Astrocyte (in vitro differentiated cells and primary cell): ENCODE results near the gene ATP1A2. TPM values are rescaled to one million over a fixed set of nuclear protein-coding genes. Genes with fewer than 3 reads are reported as not detected.

Source experiments
- DNase-seq: peaks from one replicate; pipeline ENCODE4 v3.0.0-alpha.2; 2010; ENCODE audit warnings: low read depth
- FAIRE-seq: peaks from 2 replicates; lab custom pipeline; 2011; peaks lifted over from hg19 to GRCh38; lab: Jason Lieb, UNC
- H2AFZ ChIP-seq: 2 replicates; pipeline ENCODE4 v1.6.0; 2012; ENCODE audit warnings: low read depth, low read length, inconsistent platforms
- H3K27ac ChIP-seq: 2 replicates; pipeline ENCODE4 v1.5.1; 2011; ENCODE audit warnings: low read depth, low read length, inconsistent platforms
- H3K27me3 ChIP-seq: 2 replicates; pipeline ENCODE4 v1.6.0; 2011; ENCODE audit warnings: low read length, inconsistent platforms; ENCODE audit not compliant: insufficient read depth
- H3K36me3 ChIP-seq: 2 replicates; pipeline ENCODE4 v1.5.1; 2011; ENCODE audit warnings: low read length, inconsistent platforms; ENCODE audit not compliant: insufficient read depth
- H3K4me1 ChIP-seq: 2 replicates; pipeline ENCODE4 v1.5.1; 2011; ENCODE audit warnings: low read length, inconsistent platforms; ENCODE audit not compliant: insufficient read depth
- H3K4me2 ChIP-seq: 2 replicates; pipeline ENCODE4 v1.6.0; 2012; ENCODE audit warnings: low read length, inconsistent platforms
- H3K4me3 ChIP-seq: 2 replicates; pipeline ENCODE4 v1.5.1; 2011; ENCODE audit warnings: low read depth, mild to moderate bottlenecking, low read length, inconsistent platforms; ENCODE audit not compliant: insufficient read depth
- H3K79me2 ChIP-seq: 2 replicates; pipeline ENCODE4 v1.6.0; 2012; ENCODE audit warnings: mild to moderate bottlenecking, low read length, inconsistent platforms; ENCODE audit not compliant: insufficient read depth
- H3K9ac ChIP-seq: 2 replicates; pipeline ENCODE4 v1.6.0; 2012; ENCODE audit warnings: mild to moderate bottlenecking, low read length, inconsistent platforms
- H3K9me3 ChIP-seq: 2 replicates; pipeline ENCODE4 v1.5.1; 2012; ENCODE audit warnings: low read depth, mild to moderate bottlenecking, low read length, inconsistent platforms; ENCODE audit not compliant: insufficient read depth
- H4K20me1 ChIP-seq: 2 replicates; pipeline ENCODE4 v1.6.0; 2012; ENCODE audit warnings: low read length, inconsistent platforms; ENCODE audit not compliant: insufficient read depth
- H3K27ac Mint-ChIP-seq: one replicate; pipeline ENCODE4 v1.8.0; 2021; ENCODE audit warnings: mild to moderate bottlenecking, mixed read lengths; ENCODE audit not compliant: unreplicated experiment
- H3K27me3 Mint-ChIP-seq: one replicate; pipeline ENCODE4 v1.8.0; 2021; ENCODE audit warnings: low read depth, mixed read lengths; ENCODE audit not compliant: unreplicated experiment
- H3K36me3 Mint-ChIP-seq: one replicate; pipeline ENCODE4 v1.8.0; 2021; ENCODE audit warnings: low read depth, mixed read lengths; ENCODE audit not compliant: unreplicated experiment
- H3K4me1 Mint-ChIP-seq: one replicate; pipeline ENCODE4 v1.8.0; 2021; ENCODE audit warnings: low read depth, mixed read lengths; ENCODE audit not compliant: unreplicated experiment
- H3K4me3 Mint-ChIP-seq: one replicate; pipeline ENCODE4 v1.8.0; 2021; ENCODE audit warnings: mild to moderate bottlenecking, moderate library complexity, mixed read lengths; ENCODE audit not compliant: unreplicated experiment
- H3K9me3 Mint-ChIP-seq: one replicate; pipeline ENCODE4 v1.8.0; 2021; ENCODE audit warnings: mild to moderate bottlenecking, mixed read lengths; ENCODE audit not compliant: unreplicated experiment
- EZH2 ChIP-seq: IDR thresholded peaks from 2 replicates; pipeline ENCODE4 v1.6.1; 2012; ENCODE audit warnings: mild to moderate bottlenecking, low read length, inconsistent platforms; ENCODE audit not compliant: insufficient read depth
- total RNA-seq: library from RNA; stranded (reverse); gene quantifications from 2 replicates; pipeline ENCODE4 v1.2.1, GENCODE V29; 2021
- TF ChIP-seq, protein P1 (sequence below): IDR thresholded peaks from 2 replicates; pipeline ENCODE4 v1.5.1; 2011; ENCODE audit warnings: low read depth, mild to moderate bottlenecking, inconsistent platforms, low read length, moderate library complexity; ENCODE audit not compliant: insufficient read depth

The ATP1A2 gene
- total RNA-seq, 1 donor from 2014 or later: 2.5 TPM

DNA sequence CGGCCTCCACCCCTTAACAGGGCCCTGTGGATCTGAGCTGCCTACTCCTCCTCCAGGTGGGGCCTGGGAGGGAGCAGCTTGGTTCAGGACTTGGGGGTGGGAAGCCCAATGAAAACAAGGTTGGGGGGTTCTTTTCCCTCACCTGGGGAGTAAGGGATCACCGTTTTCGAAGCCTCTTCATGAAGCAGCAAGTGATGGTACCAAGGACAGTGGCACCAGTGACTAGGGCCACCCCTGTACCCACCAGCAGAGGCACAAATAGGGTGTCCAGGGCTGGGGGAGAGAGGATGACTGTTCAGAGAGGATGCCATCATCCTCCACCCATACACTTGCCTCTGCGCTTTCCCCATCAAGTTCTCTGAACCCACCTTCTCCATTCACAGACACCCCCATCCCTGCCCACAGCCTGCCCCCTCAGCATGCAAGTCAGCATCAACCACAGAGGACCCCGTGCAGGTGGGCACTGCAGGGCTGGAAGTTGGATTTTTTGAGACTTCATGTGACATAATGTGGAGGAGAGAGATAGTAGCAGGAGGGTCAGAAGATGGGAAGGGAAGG is 23.8 kb upstream of the ATP1A2 start:
- no peak for TF ChIP-seq EZH2
- TF ChIP-seq, protein P1, sequence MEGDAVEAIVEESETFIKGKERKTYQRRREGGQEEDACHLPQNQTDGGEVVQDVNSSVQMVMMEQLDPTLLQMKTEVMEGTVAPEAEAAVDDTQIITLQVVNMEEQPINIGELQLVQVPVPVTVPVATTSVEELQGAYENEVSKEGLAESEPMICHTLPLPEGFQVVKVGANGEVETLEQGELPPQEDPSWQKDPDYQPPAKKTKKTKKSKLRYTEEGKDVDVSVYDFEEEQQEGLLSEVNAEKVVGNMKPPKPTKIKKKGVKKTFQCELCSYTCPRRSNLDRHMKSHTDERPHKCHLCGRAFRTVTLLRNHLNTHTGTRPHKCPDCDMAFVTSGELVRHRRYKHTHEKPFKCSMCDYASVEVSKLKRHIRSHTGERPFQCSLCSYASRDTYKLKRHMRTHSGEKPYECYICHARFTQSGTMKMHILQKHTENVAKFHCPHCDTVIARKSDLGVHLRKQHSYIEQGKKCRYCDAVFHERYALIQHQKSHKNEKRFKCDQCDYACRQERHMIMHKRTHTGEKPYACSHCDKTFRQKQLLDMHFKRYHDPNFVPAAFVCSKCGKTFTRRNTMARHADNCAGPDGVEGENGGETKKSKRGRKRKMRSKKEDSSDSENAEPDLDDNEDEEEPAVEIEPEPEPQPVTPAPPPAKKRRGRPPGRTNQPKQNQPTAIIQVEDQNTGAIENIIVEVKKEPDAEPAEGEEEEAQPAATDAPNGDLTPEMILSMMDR: no peak
- H3K27me3 Mint-ChIP-seq: peaks cover 14% of the 10 kb centered on the region

DNA sequence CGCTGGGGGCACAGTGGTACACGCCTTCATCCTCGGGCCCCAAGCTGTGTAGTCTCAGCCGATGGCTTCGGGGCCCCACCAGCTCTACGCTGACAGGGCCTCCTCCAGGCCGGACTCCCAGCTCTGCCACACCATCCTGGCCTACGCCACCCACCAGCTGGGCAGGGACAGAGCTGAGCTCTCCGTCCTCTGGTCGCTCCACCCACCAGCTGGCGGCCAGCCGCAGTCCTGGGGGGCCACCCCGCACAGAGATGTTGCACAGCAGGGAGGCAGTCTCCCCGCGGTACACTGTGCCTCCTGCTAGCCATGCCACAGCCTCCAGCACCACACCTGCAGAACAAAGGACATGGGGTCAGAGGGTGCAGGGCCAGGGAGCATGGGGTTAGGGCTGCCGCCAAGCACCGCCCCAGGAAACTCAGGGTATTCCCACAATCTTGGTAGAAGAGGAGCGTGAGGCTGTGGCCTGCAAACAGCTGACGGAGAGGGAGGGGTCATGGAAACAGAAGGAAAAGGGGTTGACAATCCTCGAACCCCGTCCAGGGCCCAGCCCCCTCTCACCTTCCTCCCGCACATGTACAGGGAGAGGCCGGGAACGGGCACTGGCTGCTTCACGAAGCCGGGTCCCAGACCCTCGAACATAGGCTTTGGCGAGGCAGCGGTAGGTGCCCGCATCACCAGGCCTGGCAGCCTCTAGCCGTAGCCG is 23.0 kb upstream of the ATP1A2 start:
- Mint-ChIP-seq H3K4me3 (no peak overlapping the region), H3K27ac (no peak overlapping the region), H3K36me3 (peaks cover 10% of the 10 kb centered on the region), H3K27me3 (peaks cover 9% of the 10 kb centered on the region), H3K4me1 (peaks cover 5% of the 10 kb centered on the region), H3K9me3 (no peaks in the 10 kb centered on the region)
- FAIRE-seq (no peak), DNase-seq (no peak)
- no peaks in the 10 kb centered on the region for H3K79me2 ChIP-seq
- H3K4me2 ChIP-seq: no peak overlapping the region
- H3K4me3 ChIP-seq: no peak overlapping the region
- H3K9ac ChIP-seq: no peak overlapping the region
- no peaks in the 10 kb centered on the region for H3K36me3 ChIP-seq
- no peak overlapping the region for H2AFZ ChIP-seq
- peaks cover 5% of the 10 kb centered on the region for H4K20me1 ChIP-seq
- H3K4me1 ChIP-seq: no peaks in the 10 kb centered on the region
- H3K27ac ChIP-seq: no peak overlapping the region
- TF ChIP-seq, protein P1: no peak
- TF ChIP-seq EZH2: no peak
- no peaks in the 10 kb centered on the region for H3K9me3 ChIP-seq
- H3K27me3 ChIP-seq: no peaks in the 10 kb centered on the region

More for the DNA sequence above, 23.8 kb upstream of the ATP1A2 start:
- no peak overlapping the region for H3K9ac ChIP-seq
- FAIRE-seq: no peak
- H3K27me3 ChIP-seq: no peaks in the 10 kb centered on the region
- H3K36me3 Mint-ChIP-seq: peaks cover 10% of the 10 kb centered on the region
- no peaks in the 10 kb centered on the region for H3K9me3 ChIP-seq
- H3K36me3 ChIP-seq: no peaks in the 10 kb centered on the region
- DNase-seq: no peak
- no peaks in the 10 kb centered on the region for H3K4me1 Mint-ChIP-seq
- H3K4me2 ChIP-seq: no peak overlapping the region
- H4K20me1 ChIP-seq: no peaks in the 10 kb centered on the region
- no peak overlapping the region for H3K4me3 ChIP-seq
- H3K9me3 Mint-ChIP-seq: no peaks in the 10 kb centered on the region
- H2AFZ ChIP-seq: no peak overlapping the region
- no peaks in the 10 kb centered on the region for H3K79me2 ChIP-seq
- H3K4me3 Mint-ChIP-seq: no peak overlapping the region
- no peaks in the 10 kb centered on the region for H3K4me1 ChIP-seq
- no peak overlapping the region for H3K27ac Mint-ChIP-seq
- no peak overlapping the region for H3K27ac ChIP-seq

DNA sequence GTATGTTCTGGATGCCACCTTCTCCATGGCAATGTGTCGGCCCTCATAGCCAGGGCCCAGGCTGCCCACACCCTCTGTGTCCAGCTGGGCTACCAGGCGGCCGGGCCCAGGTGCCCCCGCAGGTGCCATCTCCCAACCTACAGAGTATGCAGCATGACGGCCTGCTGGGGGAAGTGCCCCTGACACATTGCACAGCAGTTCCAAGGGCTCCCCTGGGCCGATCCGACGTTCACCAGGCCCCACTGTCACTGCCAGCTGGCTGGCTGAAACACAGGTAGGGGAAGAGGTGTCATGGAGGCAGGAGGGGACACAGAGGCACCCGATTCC is 22.5 kb upstream of the ATP1A2 start:
- Histone ChIP-seq H3K4me2 (no peak overlapping the region), H3K79me2 (no peaks in the 10 kb centered on the region), H3K9me3 (no peaks in the 10 kb centered on the region), H3K27ac (no peak overlapping the region), H3K9ac (no peak overlapping the region), H3K4me1 (peaks cover 5% of the 10 kb centered on the region), H3K4me3 (no peak overlapping the region), H3K27me3 (no peaks in the 10 kb centered on the region), H4K20me1 (peaks cover 6% of the 10 kb centered on the region), H3K36me3 (no peaks in the 10 kb centered on the region), H2AFZ (no peak overlapping the region)
- Mint-ChIP-seq H3K9me3 (no peaks in the 10 kb centered on the region), H3K27ac (no peak overlapping the region), H3K27me3 (peaks cover 6% of the 10 kb centered on the region), H3K4me1 (peaks cover 6% of the 10 kb centered on the region), H3K36me3 (peaks cover 8% of the 10 kb centered on the region), H3K4me3 (no peak overlapping the region)
- no peak for TF ChIP-seq EZH2
- TF ChIP-seq, protein P1: no peak
- FAIRE-seq (no peak), DNase-seq (no peak)
